OCI-LY1 (cell line): Measurements from ENCODE around the gene TSR3.

Experiments
- H2AFZ ChIP-seq: fragments of 200-600 bp; sonication (generic), shearing (Covaris generic); 2 replicates; pipeline ENCODE4 v1.6.0; 2014; ENCODE audit warnings: antibody characterized with exemption, mild to moderate bottlenecking, low read length
- H3F3A ChIP-seq: fragments of 200-600 bp; sonication (generic), shearing (Covaris generic); 2 replicates; pipeline ENCODE4 v1.6.0; 2014; ENCODE audit warnings: mild to moderate bottlenecking, antibody characterized with exemption, low read length, moderate library complexity; ENCODE audit not compliant: insufficient read depth
- H3K27ac ChIP-seq: fragments of 200-600 bp; sonication (generic); 2 replicates; pipeline ENCODE4 v1.5.1; 2014; ENCODE audit warnings: low read length, mixed run types, mild to moderate bottlenecking, low read depth; ENCODE audit not compliant: poor library complexity, severe bottlenecking
- H3K27me3 ChIP-seq: fragments of 200-600 bp; sonication (generic); 2 replicates; pipeline ENCODE4 v1.6.0; 2014; ENCODE audit warnings: antibody characterized with exemption, mild to moderate bottlenecking, low read length, moderate library complexity; ENCODE audit not compliant: insufficient read depth
- H3K36me3 ChIP-seq: fragments of 200-600 bp; sonication (generic); 2 replicates; pipeline ENCODE4 v1.6.1; 2014; ENCODE audit warnings: mild to moderate bottlenecking, antibody characterized with exemption, low read length, moderate library complexity, mixed read lengths; ENCODE audit not compliant: insufficient read depth
- H3K4me1 ChIP-seq: fragments of 200-600 bp; sonication (generic); 2 replicates; pipeline ENCODE4 v1.5.1; 2014; ENCODE audit warnings: mild to moderate bottlenecking, low read length, moderate library complexity; ENCODE audit not compliant: insufficient read depth, severe bottlenecking
- H3K4me2 ChIP-seq: fragments of 200-600 bp; sonication (generic), shearing (Covaris generic); 2 replicates; pipeline ENCODE4 v1.6.1; 2014; ENCODE audit warnings: low read length
- H3K4me3 ChIP-seq: fragments of 200-600 bp; sonication (generic); 2 replicates; pipeline ENCODE4 v1.5.1; 2014; ENCODE audit warnings: low read length, low read depth, mild to moderate bottlenecking, mixed read lengths; ENCODE audit not compliant: poor library complexity, severe bottlenecking
- H3K79me2 ChIP-seq: fragments of 200-600 bp; shearing (Covaris generic); 2 replicates; pipeline ENCODE4 v1.6.1; 2016; ENCODE audit warnings: mixed run types, low read length, mixed read lengths; ENCODE audit not compliant: insufficient read depth
- H3K9ac ChIP-seq: fragments of 200-600 bp; sonication (generic), shearing (Covaris generic); 2 replicates; pipeline ENCODE4 v1.6.1; 2014; ENCODE audit warnings: mild to moderate bottlenecking, low read length, mixed read lengths
- H3K9me2 ChIP-seq: fragments of 200-600 bp; sonication (generic), shearing (Covaris generic); 2 replicates; pipeline ENCODE4 v1.6.1; 2014; ENCODE audit warnings: low read depth, mild to moderate bottlenecking, low read length, mixed read lengths
- H3K9me3 ChIP-seq: fragments of 200-600 bp; shearing (Covaris generic); 2 replicates; pipeline ENCODE4 v1.6.1; 2014; ENCODE audit warnings: low read length, mixed read lengths
- H4K20me1 ChIP-seq: fragments of 200-600 bp; sonication (generic), shearing (Covaris generic); 2 replicates; pipeline ENCODE4 v1.6.0; 2016; ENCODE audit warnings: mild to moderate bottlenecking, low read length; ENCODE audit not compliant: insufficient read depth
- EZH2 ChIP-seq: fragments of 200-600 bp; sonication (generic), shearing (Covaris generic); IDR thresholded peaks from 2 replicates; pipeline ENCODE4 v1.8.0; 2017; ENCODE audit warnings: borderline replicate concordance, mixed run types, mild to moderate bottlenecking, antibody characterized with exemption, low read length, moderate library complexity, mixed read lengths
- TF ChIP-seq, protein P1 (sequence below): fragments of 200-600 bp; sonication (generic), shearing (Covaris generic); IDR thresholded peaks from 2 replicates; pipeline ENCODE4 v1.5.1; 2017; ENCODE audit warnings: mild to moderate bottlenecking, antibody characterized with exemption, low read length, moderate library complexity, mixed read lengths

TSR3 gene

DNA sequence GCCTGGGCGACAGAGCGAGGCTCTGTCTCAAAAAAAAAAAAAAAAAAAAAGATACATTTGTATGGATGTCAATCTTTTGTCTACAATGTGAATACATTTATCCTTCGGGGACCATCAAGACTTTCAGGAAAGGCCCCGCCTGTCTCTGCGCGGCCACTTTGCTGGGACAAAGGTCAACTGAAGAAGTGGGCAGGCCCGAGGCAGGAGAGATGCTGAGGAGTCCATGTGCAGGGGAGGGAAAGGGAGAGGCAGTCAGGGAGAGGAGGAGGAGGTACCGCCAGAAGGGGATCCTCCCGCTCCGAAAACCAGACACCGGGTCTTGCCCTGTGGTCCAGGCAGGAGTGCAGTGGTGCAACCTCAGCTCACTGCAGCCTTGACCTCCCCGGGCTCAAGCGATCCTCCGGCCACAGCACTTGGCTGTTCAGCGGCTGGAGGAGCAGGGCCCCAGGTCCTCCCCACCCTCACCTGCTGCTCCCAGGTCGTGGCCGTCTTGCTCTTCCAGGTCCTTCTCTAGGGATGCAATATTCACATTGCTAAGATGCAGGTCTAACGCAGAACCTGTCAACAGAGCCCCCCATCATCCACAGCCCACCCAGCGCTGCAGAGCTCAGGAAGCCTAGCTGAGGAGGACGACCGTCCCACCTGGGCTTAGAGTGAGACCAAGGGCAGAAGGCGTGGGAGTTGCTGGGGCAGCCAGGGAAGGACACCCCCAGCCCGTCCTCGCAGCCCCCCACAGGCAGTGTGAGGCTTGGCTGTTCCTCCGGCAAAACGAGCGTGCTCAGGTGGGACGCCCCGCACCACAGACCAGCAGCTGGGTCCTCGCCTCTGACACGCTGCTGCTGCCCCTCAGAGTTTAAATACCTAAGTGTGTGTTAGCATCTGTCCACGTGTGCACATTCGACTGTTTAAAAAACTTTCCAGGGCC, 19.6 kb upstream of the TSR3 start:
- H2AFZ ChIP-seq, result no peak overlapping the region
- no peaks in the 10 kb centered on the region for H4K20me1 ChIP-seq
- no peaks in the 10 kb centered on the region for H3K27me3 ChIP-seq
- no peak overlapping the region for H3K27ac ChIP-seq
- H3K4me2 ChIP-seq, result no peak overlapping the region
- H3K4me3 ChIP-seq, result no peak overlapping the region
- no peaks in the 10 kb centered on the region for H3K9me2 ChIP-seq
- H3K36me3 ChIP-seq, result peaks cover 31% of the 10 kb centered on the region
- no peaks in the 10 kb centered on the region for H3F3A ChIP-seq
- TF ChIP-seq EZH2, result no peak
- TF ChIP-seq, protein P1, sequence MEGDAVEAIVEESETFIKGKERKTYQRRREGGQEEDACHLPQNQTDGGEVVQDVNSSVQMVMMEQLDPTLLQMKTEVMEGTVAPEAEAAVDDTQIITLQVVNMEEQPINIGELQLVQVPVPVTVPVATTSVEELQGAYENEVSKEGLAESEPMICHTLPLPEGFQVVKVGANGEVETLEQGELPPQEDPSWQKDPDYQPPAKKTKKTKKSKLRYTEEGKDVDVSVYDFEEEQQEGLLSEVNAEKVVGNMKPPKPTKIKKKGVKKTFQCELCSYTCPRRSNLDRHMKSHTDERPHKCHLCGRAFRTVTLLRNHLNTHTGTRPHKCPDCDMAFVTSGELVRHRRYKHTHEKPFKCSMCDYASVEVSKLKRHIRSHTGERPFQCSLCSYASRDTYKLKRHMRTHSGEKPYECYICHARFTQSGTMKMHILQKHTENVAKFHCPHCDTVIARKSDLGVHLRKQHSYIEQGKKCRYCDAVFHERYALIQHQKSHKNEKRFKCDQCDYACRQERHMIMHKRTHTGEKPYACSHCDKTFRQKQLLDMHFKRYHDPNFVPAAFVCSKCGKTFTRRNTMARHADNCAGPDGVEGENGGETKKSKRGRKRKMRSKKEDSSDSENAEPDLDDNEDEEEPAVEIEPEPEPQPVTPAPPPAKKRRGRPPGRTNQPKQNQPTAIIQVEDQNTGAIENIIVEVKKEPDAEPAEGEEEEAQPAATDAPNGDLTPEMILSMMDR, result no peak
- no peaks in the 10 kb centered on the region for H3K79me2 ChIP-seq
- no peaks in the 10 kb centered on the region for H3K4me1 ChIP-seq
- H3K9ac ChIP-seq, result no peak overlapping the region
- H3K9me3 ChIP-seq, result no peaks in the 10 kb centered on the region

DNA sequence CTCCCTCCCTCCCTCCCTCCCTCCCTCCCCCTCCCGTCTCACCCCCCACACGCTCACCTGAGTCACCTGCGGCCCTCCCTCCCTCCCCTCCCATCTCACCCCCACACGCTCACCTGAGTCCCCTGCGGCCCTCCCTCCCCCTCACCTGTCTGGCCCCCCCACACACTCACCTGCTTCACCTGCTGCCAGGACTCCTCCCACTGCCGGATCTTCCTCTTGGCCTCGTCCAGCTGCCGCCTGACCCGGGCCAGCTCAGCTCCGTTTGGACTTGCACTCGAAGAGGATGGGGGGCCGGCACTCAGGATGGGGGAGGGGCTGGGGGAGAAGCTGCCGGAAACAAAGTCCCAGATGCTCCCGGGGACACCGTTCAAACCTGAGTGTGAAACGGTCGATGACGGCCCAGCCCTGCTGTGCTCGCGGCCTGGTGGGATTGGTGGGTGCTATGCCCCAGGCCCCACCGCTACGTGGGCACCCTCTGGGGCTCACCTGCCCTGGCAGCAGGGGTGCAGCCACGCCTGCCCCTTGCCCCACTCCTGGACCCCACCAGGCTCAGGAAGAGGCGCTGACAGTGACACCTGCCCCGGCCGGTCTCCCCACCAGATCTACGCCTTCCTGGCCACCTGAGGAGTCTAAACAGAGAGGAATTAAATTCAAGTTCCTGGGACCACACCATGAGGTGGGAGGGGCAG, 16.0 kb upstream of the TSR3 start:
- H3K4me3 ChIP-seq, result no peak overlapping the region
- H4K20me1 ChIP-seq, result no peaks in the 10 kb centered on the region
- H3K4me1 ChIP-seq, result no peaks in the 10 kb centered on the region
- H3K4me2 ChIP-seq, result no peak overlapping the region
- TF ChIP-seq EZH2, result no peak
- TF ChIP-seq, protein P1, result no peak
- no peaks in the 10 kb centered on the region for H3K79me2 ChIP-seq
- 0 out of 2 replicates have a peak, but pooled peaks cover 3% of the 10 kb centered on the region for H3F3A ChIP-seq
- no peaks in the 10 kb centered on the region for H3K27me3 ChIP-seq
- no peak overlapping the region for H2AFZ ChIP-seq
- H3K27ac ChIP-seq, result no peak overlapping the region
- H3K9me3 ChIP-seq, result no peaks in the 10 kb centered on the region
- H3K9ac ChIP-seq, result no peak overlapping the region
- H3K9me2 ChIP-seq, result no peaks in the 10 kb centered on the region
- peaks cover 61% of the 10 kb centered on the region for H3K36me3 ChIP-seq

DNA sequence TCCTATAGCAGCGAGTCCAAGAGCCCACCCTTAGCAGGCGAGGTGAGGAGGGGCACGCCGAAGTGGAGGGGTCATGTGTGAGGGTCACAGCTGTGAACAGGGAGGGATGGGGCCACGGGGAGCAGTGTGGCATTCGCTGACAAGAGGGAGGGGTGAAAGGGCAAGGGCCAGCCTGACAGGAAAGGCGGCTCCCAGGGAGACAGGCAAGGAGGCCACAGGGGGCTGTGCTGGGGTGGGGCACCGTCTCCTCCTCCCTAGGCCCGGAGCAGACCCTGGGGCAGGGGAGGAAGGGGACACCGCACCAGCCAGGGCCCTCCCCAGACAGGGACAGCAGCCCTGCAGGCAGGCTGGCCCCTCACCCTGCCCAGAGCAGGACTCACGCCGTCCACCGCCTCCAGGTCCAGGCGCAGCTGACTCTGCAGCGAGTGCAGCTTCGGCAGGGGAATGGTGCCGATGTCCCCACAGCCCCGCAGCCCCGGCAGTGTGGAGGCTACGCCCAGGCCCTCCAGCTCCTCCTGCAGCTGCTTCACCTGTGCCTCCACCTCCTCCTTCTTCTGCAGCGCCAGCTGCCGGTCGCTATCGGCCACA, 15.1 kb upstream of the TSR3 start:
- no peaks in the 10 kb centered on the region for H3K9me3 ChIP-seq
- H3K9ac ChIP-seq, result no peak overlapping the region
- H2AFZ ChIP-seq, result no peak overlapping the region
- no peaks in the 10 kb centered on the region for H3K9me2 ChIP-seq
- H3K4me3 ChIP-seq, result no peak overlapping the region
- no peak for TF ChIP-seq EZH2
- TF ChIP-seq, protein P1, result no peak
- H3K27me3 ChIP-seq, result no peaks in the 10 kb centered on the region
- H3K79me2 ChIP-seq, result no peaks in the 10 kb centered on the region
- no peaks in the 10 kb centered on the region for H3K4me1 ChIP-seq
- H3K36me3 ChIP-seq, result peaks cover 69% of the 10 kb centered on the region
- no peak overlapping the region for H3K4me2 ChIP-seq
- H3K27ac ChIP-seq, result no peak overlapping the region
- H4K20me1 ChIP-seq, result no peaks in the 10 kb centered on the region
- 0 out of 2 replicates have a peak, but pooled peaks cover 3% of the 10 kb centered on the region for H3F3A ChIP-seq
